GM19324 (cell line): ENCODE data around the gene CIITA.

Experiments used
- ATAC-seq: cut with Tn5 transposase; IDR thresholded peaks from one replicate; pipeline ENCODE4 v1.9.1; 2021; ENCODE audit warnings: mild to moderate bottlenecking, moderate library complexity; ENCODE audit not compliant: unreplicated experiment, low FRiP score

The CIITA gene

GRCh38 chr16:10849736-10850477 is 27.1 kb upstream of the CIITA start:
- no peak for ATAC-seq

- ATAC-seq: no peak
Measured at GRCh38 chr16:10850478-10850850, 26.5 kb upstream of the CIITA start.

GRCh38 chr16:10851512-10851911 is 25.5 kb upstream of the CIITA start:
- no peak for ATAC-seq

- no peak for ATAC-seq
Measured at GRCh38 chr16:10852286-10852685, 24.7 kb upstream of the CIITA start.

GRCh38 chr16:10852948-10853347 is 24.1 kb upstream of the CIITA start:
- ATAC-seq: no peak

- no peak for ATAC-seq
Measured at GRCh38 chr16:10856042-10856441, 21.0 kb upstream of the CIITA start.

- ATAC-seq: no peak
Measured at GRCh38 chr16:10858203-10858602, 18.8 kb upstream of the CIITA start.

- no peak for ATAC-seq
Measured at GRCh38 chr16:10859020-10859419, 18.0 kb upstream of the CIITA start.

GRCh38 chr16:10859658-10860057 is 17.3 kb upstream of the CIITA start:
- no peak for ATAC-seq

- ATAC-seq: no peak
Measured at GRCh38 chr16:10862438-10862837, 14.6 kb upstream of the CIITA start.

- no peak for ATAC-seq
Measured at GRCh38 chr16:10865991-10866966, 10.7 kb upstream of the CIITA start.

GRCh38 chr16:10867199-10867598 is 9.8 kb upstream of the CIITA start:
- no peak for ATAC-seq

GRCh38 chr16:10868104-10868595 is 8.9 kb upstream of the CIITA start:
- ATAC-seq: no peak

- peak; percentile 64 for ATAC-seq
Measured at GRCh38 chr16:10868596-10869469, 8.2 kb upstream of the CIITA start.

GRCh38 chr16:10870137-10870776 is 6.7 kb upstream of the CIITA start:
- no peak for ATAC-seq

GRCh38 chr16:10870808-10871156 is 6.2 kb upstream of the CIITA start:
- no peak for ATAC-seq

- peak; percentile 41 for ATAC-seq
Measured at GRCh38 chr16:10871157-10871991, 5.6 kb upstream of the CIITA start.

GRCh38 chr16:10876315-10876714 is 687 bp upstream of the CIITA start:
- ATAC-seq: no peak

- ATAC-seq: no peak
Measured at GRCh38 chr16:10877472-10877946, 507 bp downstream of the CIITA start.
